GM23338 (cell line): Measurements from ENCODE around the gene THSD8. TPM values are rescaled to one million over a fixed set of nuclear protein-coding genes. Genes with fewer than 3 reads are reported as not detected.

Source experiments
- ATAC-seq: fragments of 200-7000 bp; cut with Tn5 transposase; 3 replicates; pipeline ENCODE4 v1.9.1; 2020
- DNase-seq: peaks from one replicate; pipeline ENCODE4 v3.0.0-alpha.2; 2015; ENCODE audit warnings: low spot score
- H2AFZ ChIP-seq: fragments of 200-600 bp; sonication (generic); 2 replicates; pipeline ENCODE4 v1.8.0; 2016; ENCODE audit warnings: antibody characterized with exemption, mild to moderate bottlenecking, moderate library complexity
- H3F3A ChIP-seq: fragments of 200-600 bp; sonication (generic); replicated peaks from 2 replicates; pipeline ENCODE4 v1.8.0; 2017; ENCODE audit warnings: antibody characterized with exemption, mixed run types, low read depth
- H3K27ac ChIP-seq: fragments of 200-600 bp; sonication (generic); 2 replicates; pipeline ENCODE4 v1.6.1; 2016; ENCODE audit warnings: low read depth
- H3K27me3 ChIP-seq: fragments of 200-600 bp; sonication (generic); 2 replicates; pipeline ENCODE4 v1.8.0; 2016; ENCODE audit warnings: mild to moderate bottlenecking, mixed run types, moderate library complexity; ENCODE audit not compliant: insufficient read depth
- H3K36me3 ChIP-seq: fragments of 200-600 bp; sonication (generic); 2 replicates; pipeline ENCODE4 v1.8.0; 2016; ENCODE audit warnings: mild to moderate bottlenecking; ENCODE audit not compliant: insufficient read depth
- H3K4me1 ChIP-seq: fragments of 200-600 bp; sonication (generic); 2 replicates; pipeline ENCODE4 v1.8.0; 2016; ENCODE audit warnings: mild to moderate bottlenecking, moderate library complexity; ENCODE audit not compliant: insufficient read depth
- H3K4me2 ChIP-seq: fragments of 200-600 bp; sonication (generic); 2 replicates; pipeline ENCODE4 v1.7.1; 2017; ENCODE audit warnings: mixed run types
- H3K4me3 ChIP-seq: fragments of 200-600 bp; sonication (generic); 2 replicates; pipeline ENCODE4 v1.6.1; 2016; ENCODE audit warnings: mixed run types
- H3K79me2 ChIP-seq: fragments of 200-600 bp; sonication (generic); replicated peaks from 2 replicates; pipeline ENCODE4 v1.8.0; 2017; ENCODE audit warnings: mild to moderate bottlenecking; ENCODE audit not compliant: insufficient read depth
- H3K9me2 ChIP-seq: fragments of 200-600 bp; sonication (generic); 2 replicates; pipeline ENCODE4 v1.8.0; 2017; ENCODE audit not compliant: insufficient read depth
- H4K20me1 ChIP-seq: fragments of 200-600 bp; sonication (generic); replicated peaks from 2 replicates; pipeline ENCODE4 v1.8.0; 2017; ENCODE audit warnings: mild to moderate bottlenecking; ENCODE audit not compliant: insufficient read depth
- H3K27ac Mint-ChIP-seq: 2 replicates; pipeline ENCODE4 v1.8.0; 2020; ENCODE audit warnings: inconsistent platforms, mild to moderate bottlenecking, moderate library complexity, mixed read lengths
- H3K27me3 Mint-ChIP-seq: 3 replicates; pipeline ENCODE4 v1.8.0; 2022; ENCODE audit warnings: low read depth, mild to moderate bottlenecking, moderate library complexity, mixed read lengths, inconsistent platforms; ENCODE audit not compliant: insufficient read depth, poor library complexity
- H3K36me3 Mint-ChIP-seq: 3 replicates; pipeline ENCODE4 v1.8.0; 2021; ENCODE audit warnings: low read depth, mild to moderate bottlenecking, inconsistent platforms, moderate library complexity, mixed read lengths
- H3K4me1 Mint-ChIP-seq: 3 replicates; pipeline ENCODE4 v1.8.0; 2020; ENCODE audit warnings: mild to moderate bottlenecking, inconsistent platforms, mixed read lengths
- H3K4me3 Mint-ChIP-seq: 3 replicates; pipeline ENCODE4 v1.8.0; 2021; ENCODE audit warnings: moderate library complexity, mild to moderate bottlenecking, inconsistent platforms, mixed read lengths
- H3K9me3 Mint-ChIP-seq: 3 replicates; pipeline ENCODE4 v1.8.0; 2020; ENCODE audit warnings: moderate library complexity, mild to moderate bottlenecking, inconsistent platforms, mixed read lengths
- CREB1 ChIP-seq: fragments of 250-450 bp; sonication (Bioruptor Pico); IDR thresholded peaks from 2 replicates; pipeline ENCODE4 v1.5.0; 2020; ENCODE audit warnings: low read depth, mild to moderate bottlenecking, moderate library complexity
- CTCF ChIP-seq, 2 experiments: fragments of 200-600 bp in 1 of 2; sonication (generic) in 1 of 2; conservative IDR thresholded peaks; 2 replicates each; pipeline versions ENCODE4 v1.5.1 to v1.6.1; 2016 to 2017; ENCODE audit warnings: antibody characterized with exemption in 2 of 2, low read depth in 2 of 2, mild to moderate bottlenecking in 2 of 2, moderate library complexity in 1 of 2
- ETS1 ChIP-seq: IDR thresholded peaks from 2 replicates; pipeline ENCODE4 v1.6.1; 2016; ENCODE audit warnings: antibody characterized with exemption
- EZH2 ChIP-seq: fragments of 200-600 bp; sonication (generic); IDR thresholded peaks from one replicate; pipeline ENCODE4 v1.8.0; 2017; ENCODE audit warnings: antibody characterized with exemption, mild to moderate bottlenecking, low read depth; ENCODE audit not compliant: unreplicated experiment
- EZH2phosphoT487 ChIP-seq: fragments of 200-600 bp; sonication (generic); IDR thresholded peaks from one replicate; pipeline ENCODE4 v1.8.1; 2018; ENCODE audit warnings: antibody characterized with exemption; ENCODE audit not compliant: unreplicated experiment
- JUNB ChIP-seq: IDR thresholded peaks from one replicate; pipeline ENCODE4 v1.6.1; 2016; ENCODE audit warnings: antibody characterized with exemption; ENCODE audit not compliant: unreplicated experiment
- NANOG ChIP-seq: IDR thresholded peaks from 2 replicates; pipeline ENCODE4 v1.6.1; 2016; ENCODE audit warnings: antibody characterized with exemption, borderline replicate concordance
- POLR2AphosphoS5 ChIP-seq: IDR thresholded peaks from 2 replicates; pipeline ENCODE4 v1.6.1; 2016; ENCODE audit warnings: antibody characterized with exemption, low read depth
- REST ChIP-seq: IDR thresholded peaks from one replicate; pipeline ENCODE4 v1.6.1; 2018; ENCODE audit warnings: antibody characterized with exemption; ENCODE audit not compliant: unreplicated experiment
- STAT1 ChIP-seq: IDR thresholded peaks from one replicate; pipeline ENCODE4 v1.6.1; 2016; ENCODE audit warnings: antibody characterized with exemption; ENCODE audit not compliant: unreplicated experiment
- ZNF114 ChIP-seq: fragments of 250-450 bp; sonication (Bioruptor Pico); IDR thresholded peaks from 2 replicates; pipeline ENCODE4 v1.5.0; 2020; ENCODE audit warnings: mild to moderate bottlenecking, moderate library complexity
- ZNF331 ChIP-seq: fragments of 250-450 bp; sonication (Bioruptor Pico); IDR thresholded peaks from 2 replicates; pipeline ENCODE4 v1.5.0; 2020; ENCODE audit warnings: low read depth, mild to moderate bottlenecking, moderate library complexity
- ZNF462 ChIP-seq: fragments of 250-450 bp; sonication (Bioruptor Pico); IDR thresholded peaks from 2 replicates; pipeline ENCODE4 v1.5.0; 2020; ENCODE audit warnings: mild to moderate bottlenecking, moderate library complexity
- polyA plus RNA-seq: library from polyadenylated mRNA; unstranded; fragments of >200 nt; fragmentation: Nextera tagmentation; extraction: Ambion mirVana; gene quantifications from 2 replicates; pipeline ENCODE4 v1.2.1, GENCODE V29; 2016
- total RNA-seq: library from RNA; depleted of rRNA; stranded (reverse); fragments of >200 nt; shearing (Covaris generic); gene quantifications from 2 replicates; pipeline ENCODE4 v1.2.3, GENCODE V29; 2014

THSD8 gene
- total and polyA plus RNA-seq, 2 experiments from 2014 or later = 0.38 to 38.5 TPM

- Histone ChIP-seq H3K79me2 (no peaks in the 10 kb centered on the region), H3K27me3 (no peaks in the 10 kb centered on the region), H3K4me2 (peak overlapping the region; percentile 86), H3K36me3 (no peaks in the 10 kb centered on the region), H4K20me1 (no peaks in the 10 kb centered on the region), H3F3A (peaks cover 31% of the 10 kb centered on the region), H3K27ac (no peak overlapping the region), H3K4me3 (peak overlapping the region; percentile 68), H2AFZ (peak overlapping the region; percentile 72; the same call in 1 of the 2 replicates), H3K9me2 (no peaks in the 10 kb centered on the region), H3K4me1 (peaks cover 22% of the 10 kb centered on the region)
- ATAC-seq (peak; percentile 10), DNase-seq (peak; percentile 55)
- Mint-ChIP-seq H3K9me3 (no peaks in the 10 kb centered on the region), H3K36me3 (no peaks in the 10 kb centered on the region), H3K27me3 (peaks cover 9% of the 10 kb centered on the region), H3K4me3 (peak overlapping the region; percentile 68), H3K4me1 (peaks cover 19% of the 10 kb centered on the region), H3K27ac (no peak overlapping the region; the same call in 1 of the 2 replicates)
- TF ChIP-seq NANOG (no peak), REST (no peak), POLR2AphosphoS5 (peak; percentile 39; the same call in 1 of the 2 replicates), ZNF114 (CRISPR knock-in tag) (no peak), CREB1 (CRISPR knock-in tag) (peak; percentile 23; the same call in 1 of the 2 replicates), ZNF462 (CRISPR knock-in tag) (no peak), CTCF (conservative IDR thresholded peaks at IDR 0.05; ENCODE audit: low read depth in 2 of 2) (0 out of 4 replicates have a peak, but pooled peaks of 1 of the 2 experiments have one; percentile 15), JUNB (no peak), STAT1 (no peak), EZH2 (no peak), ETS1 (no peak), EZH2phosphoT487 (no peak), ZNF331 (no peak)
Measured at GRCh38 chr19:12782424-12783290, 19.2 kb upstream of the THSD8 start.
